Measurements from ENCODE around the gene S100A4. TPM values are rescaled to one million over a fixed set of nuclear protein-coding genes. Genes with fewer than 3 reads are reported as not detected.

Gene S100A4
- total RNA-seq, 2 experiments from 2014 or later = 44.7 to 44.9 TPM

DNA sequence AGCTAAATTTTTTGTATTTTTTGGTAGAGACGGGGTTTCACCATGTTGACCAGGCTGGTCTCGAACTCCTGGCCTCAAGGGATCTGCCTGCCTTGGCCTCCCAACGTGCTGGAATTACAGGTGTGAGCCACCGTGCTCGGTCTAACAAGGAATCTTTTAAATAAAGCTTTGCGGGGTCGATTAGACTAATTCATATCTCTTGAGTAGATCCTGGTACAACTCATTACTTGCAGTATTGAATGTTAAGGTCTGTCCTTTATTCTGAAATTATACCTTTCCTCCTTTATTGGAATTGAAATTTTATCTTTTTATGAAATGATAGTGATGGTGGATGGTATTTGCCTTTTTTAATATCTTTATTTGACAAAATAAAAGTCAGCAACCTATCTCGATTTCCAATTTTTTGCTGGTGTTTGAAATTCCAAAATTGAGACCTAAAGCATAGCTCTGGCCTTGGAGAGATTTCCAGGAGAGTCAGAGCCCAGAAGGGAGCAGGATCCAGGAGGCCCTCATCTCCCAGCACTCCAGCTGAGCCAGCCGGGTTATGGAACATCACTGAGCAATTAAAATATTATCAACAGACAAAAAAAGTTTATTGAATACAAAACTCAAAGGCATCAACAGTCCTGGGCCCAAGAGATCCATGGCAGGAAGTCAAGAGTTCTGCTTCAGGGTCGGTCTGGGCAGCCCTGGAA lies 15.3 kb upstream of the S100A4 start:
- Mint-ChIP-seq H3K36me3 (no peaks in the 10 kb centered on the region), H3K4me1 (peaks cover 6% of the 10 kb centered on the region), H3K9me3 (no peaks in the 10 kb centered on the region), H3K4me3 (no peak overlapping the region), H3K27ac (no peak overlapping the region), H3K27me3 (no peaks in the 10 kb centered on the region)
- no peak for DNase-seq

DNA sequence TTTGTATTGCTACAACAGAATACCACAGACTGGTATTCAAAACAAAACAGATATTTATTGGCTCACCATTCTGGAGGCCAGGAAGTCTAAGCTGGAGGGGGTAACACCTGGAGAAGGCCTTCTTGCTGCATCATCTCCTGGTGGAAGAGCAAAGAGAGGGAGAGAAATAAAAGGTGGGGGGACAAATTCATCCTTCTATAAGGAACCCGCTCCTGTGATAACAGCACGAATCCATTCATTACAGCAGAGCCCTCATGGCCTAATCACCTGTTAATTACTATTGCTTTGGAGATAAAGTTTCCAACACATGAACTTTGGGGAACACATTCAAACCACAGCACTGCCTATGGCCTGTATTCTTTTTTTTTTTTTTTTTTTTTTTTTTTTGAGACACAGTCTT lies 14.6 kb upstream of the S100A4 start:
- Mint-ChIP-seq H3K27ac (no peak overlapping the region), H3K9me3 (no peaks in the 10 kb centered on the region), H3K27me3 (no peaks in the 10 kb centered on the region), H3K4me3 (no peak overlapping the region), H3K4me1 (peaks cover under 1% of the 10 kb centered on the region), H3K36me3 (no peaks in the 10 kb centered on the region)
- DNase-seq = no peak

DNA sequence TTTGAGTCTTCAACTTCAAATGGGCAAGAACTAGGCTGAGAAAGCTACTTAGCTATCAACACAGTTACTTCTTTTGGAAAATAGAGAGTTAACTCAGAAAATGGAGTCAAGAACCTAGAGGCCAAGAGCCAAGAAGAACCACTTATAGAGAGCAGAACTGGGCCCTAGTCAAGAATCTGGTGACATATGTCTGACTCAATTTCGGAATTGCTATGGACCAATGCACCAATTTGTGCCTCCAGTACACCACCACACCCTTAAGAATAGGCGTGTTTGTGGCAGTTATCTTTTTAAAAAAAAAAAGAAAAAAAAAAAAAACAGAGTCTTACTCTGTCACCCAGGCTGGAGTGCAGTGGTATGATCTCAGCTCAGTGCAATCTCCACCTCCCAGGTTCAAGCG lies 12.3 kb upstream of the S100A4 start:
- no peak overlapping the region for H3K27ac Mint-ChIP-seq
- H3K9me3 Mint-ChIP-seq = no peaks in the 10 kb centered on the region
- no peaks in the 10 kb centered on the region for H3K27me3 Mint-ChIP-seq
- H3K36me3 Mint-ChIP-seq = no peaks in the 10 kb centered on the region
- no peak overlapping the region for H3K4me3 Mint-ChIP-seq
- no peak for DNase-seq
- H3K4me1 Mint-ChIP-seq = no peaks in the 10 kb centered on the region

DNA sequence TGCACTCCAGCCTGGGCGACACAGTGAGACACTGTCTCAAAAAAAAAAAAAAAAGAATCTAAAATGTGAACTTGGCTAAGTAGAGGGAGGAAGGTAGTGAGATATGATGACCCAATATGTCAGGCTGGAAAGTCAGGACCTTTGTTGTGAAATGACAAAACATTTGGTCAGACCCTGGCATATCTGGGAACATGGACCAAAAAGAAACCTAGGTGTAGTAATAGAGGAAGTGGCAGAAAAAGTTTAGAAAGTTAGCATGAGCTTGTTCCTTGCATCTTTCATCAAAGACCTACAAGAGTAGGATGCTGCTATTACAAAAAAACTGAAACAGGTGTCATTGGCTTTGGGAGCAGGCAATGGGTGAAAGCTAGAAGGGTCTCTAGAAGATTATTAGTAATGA lies 10.7 kb upstream of the S100A4 start:
- H3K36me3 Mint-ChIP-seq = no peaks in the 10 kb centered on the region
- H3K27me3 Mint-ChIP-seq = no peaks in the 10 kb centered on the region
- DNase-seq = no peak
- no peak overlapping the region for H3K27ac Mint-ChIP-seq
- H3K9me3 Mint-ChIP-seq = no peaks in the 10 kb centered on the region
- no peaks in the 10 kb centered on the region for H3K4me1 Mint-ChIP-seq
- no peak overlapping the region for H3K4me3 Mint-ChIP-seq

DNA sequence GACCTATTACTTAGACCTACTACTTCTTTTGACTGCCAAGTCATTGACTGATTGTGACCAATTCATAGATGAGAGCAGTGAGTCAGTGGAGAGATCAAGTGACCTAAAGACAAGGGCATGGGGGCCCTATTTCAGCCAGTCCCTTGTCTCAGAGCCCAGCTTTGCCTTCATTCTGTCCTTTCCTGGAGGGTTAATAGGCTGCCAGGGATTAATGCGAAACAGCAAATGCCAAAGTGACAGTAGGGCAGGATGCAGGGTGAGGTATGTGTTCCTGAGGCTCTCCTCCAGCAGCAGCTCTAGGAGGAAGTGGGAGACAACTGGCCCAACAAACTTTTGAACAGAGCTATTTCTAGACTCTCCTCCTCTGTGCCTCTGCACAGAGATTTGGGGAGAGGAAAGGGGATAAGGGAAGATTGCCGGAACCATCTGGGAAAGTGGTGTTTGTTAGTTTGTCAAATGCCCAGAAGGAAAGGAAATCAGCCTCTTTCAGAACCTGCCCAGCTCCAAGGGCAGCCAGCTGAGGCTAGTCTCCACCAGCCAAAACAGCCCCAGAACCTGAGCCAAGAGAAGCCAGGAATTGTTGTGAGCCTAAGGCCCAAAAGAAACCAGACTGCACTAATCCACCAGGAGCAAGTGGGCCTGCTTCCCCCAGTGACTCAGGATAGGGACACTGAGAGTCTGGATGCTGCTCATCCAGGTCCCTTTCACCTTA lies 8.4 kb upstream of the S100A4 start:
- Mint-ChIP-seq H3K4me1 (peaks cover 5% of the 10 kb centered on the region), H3K9me3 (no peaks in the 10 kb centered on the region), H3K27ac (peak overlapping the region; percentile 16), H3K4me3 (no peak overlapping the region), H3K36me3 (no peaks in the 10 kb centered on the region), H3K27me3 (no peaks in the 10 kb centered on the region)
- no peak for DNase-seq

DNA sequence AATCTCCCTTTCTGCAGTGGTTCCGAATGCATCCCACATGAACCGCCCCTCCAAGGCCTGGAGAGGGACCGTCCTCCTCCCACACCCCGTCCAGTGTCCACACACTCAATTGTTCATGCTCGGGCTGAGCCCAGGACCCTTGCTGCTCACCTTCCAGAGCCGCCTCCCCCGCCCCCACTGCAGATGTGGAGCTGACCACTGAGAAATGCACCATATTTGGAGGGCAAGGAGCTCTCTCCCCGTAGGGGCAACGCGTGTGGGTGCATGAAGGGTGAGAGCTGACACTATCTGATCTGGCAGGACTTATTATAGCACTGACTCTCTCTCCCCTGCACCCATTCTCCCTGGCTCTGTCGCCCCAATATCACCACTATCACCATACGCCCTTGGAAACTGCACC lies 7.5 kb upstream of the S100A4 start:
- Mint-ChIP-seq H3K27me3 (no peaks in the 10 kb centered on the region), H3K9me3 (no peaks in the 10 kb centered on the region), H3K4me3 (no peak overlapping the region), H3K4me1 (peaks cover 10% of the 10 kb centered on the region), H3K36me3 (no peaks in the 10 kb centered on the region), H3K27ac (no peak overlapping the region)
- DNase-seq = no peak

DNA sequence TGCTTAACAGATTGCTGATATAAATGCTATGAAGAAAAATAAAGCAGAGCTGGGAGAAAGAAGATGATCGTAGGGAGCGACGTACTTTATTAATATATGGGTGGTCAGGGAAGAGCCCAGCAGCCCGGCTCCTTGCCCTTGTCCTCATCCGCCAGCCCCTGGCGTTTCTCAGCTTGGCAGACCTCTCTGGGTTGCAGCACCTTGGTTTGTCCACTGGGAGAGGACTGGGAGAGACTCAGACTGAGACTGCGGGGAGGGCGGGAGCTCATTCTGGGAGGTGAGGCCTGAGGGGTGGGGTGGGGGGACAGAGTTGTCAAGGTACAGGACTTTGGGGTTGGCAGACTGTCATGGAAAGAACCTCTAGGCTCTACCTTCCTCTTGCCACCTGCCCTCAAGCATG lies 6.7 kb upstream of the S100A4 start:
- Mint-ChIP-seq H3K27ac (no peak overlapping the region), H3K27me3 (no peaks in the 10 kb centered on the region), H3K9me3 (no peaks in the 10 kb centered on the region), H3K4me3 (no peak overlapping the region), H3K4me1 (peaks cover 10% of the 10 kb centered on the region), H3K36me3 (no peaks in the 10 kb centered on the region)
- DNase-seq = no peak

DNA sequence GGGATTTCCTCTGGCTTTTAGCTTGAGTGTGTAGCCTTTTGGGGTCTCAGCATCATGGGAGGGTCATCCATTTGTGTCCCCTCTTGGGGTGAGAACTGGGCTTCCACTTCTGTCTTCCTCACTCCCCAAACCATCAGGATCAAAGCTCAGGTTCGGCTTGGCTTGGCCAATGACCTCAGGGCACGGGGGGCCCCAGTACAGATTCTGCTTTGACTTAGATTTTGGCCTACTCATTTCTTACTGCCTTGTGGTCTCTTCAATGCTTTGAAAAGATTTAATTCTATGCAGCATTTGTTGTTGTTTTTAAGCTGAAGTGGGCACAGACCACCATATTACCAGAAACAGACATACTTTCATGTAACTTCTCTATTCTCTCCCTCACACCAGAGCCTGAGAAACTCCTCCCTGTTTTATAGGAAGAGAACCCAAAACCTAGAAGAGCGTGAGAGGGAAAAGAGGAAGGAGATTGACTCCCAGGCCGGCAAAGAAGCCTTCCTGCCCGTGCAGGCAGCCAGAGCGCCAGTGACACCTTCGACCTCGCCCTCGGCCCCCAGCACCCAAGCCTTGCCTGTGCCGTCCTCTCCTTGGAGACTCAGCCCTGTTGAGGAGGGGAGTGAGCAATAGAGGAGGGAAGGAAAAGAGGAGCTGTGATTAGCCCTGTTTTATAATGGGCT lies 5.4 kb upstream of the S100A4 start:
- no peak overlapping the region for H3K27ac Mint-ChIP-seq
- no peak overlapping the region for H3K4me3 Mint-ChIP-seq
- H3K4me1 Mint-ChIP-seq = peaks cover 15% of the 10 kb centered on the region
- H3K9me3 Mint-ChIP-seq = no peaks in the 10 kb centered on the region
- DNase-seq = no peak
- no peaks in the 10 kb centered on the region for H3K36me3 Mint-ChIP-seq
- no peaks in the 10 kb centered on the region for H3K27me3 Mint-ChIP-seq

DNA sequence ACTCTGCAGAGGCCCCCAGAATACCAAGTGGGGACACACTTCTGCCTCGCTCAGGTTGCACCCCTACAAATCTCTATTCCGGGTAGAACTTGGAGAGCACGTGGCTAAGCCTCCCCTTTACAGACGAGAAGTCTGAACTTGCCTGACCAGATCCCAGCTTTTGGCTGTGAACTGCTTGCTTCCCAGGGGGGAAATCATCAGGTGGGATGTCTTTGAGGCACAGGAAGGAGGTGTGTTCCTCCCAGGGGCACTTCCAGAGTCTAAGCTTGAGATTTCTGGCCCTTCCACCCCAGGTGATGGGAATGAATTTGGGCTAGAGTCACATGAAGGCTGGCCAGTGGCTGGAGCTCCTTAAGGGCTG lies 4.8 kb upstream of the S100A4 start:
- H3K4me1 Mint-ChIP-seq = peaks cover 21% of the 10 kb centered on the region
- no peaks in the 10 kb centered on the region for H3K9me3 Mint-ChIP-seq
- H3K27ac Mint-ChIP-seq = no peak overlapping the region
- no peaks in the 10 kb centered on the region for H3K36me3 Mint-ChIP-seq
- no peaks in the 10 kb centered on the region for H3K27me3 Mint-ChIP-seq
- no peak for DNase-seq
- no peak overlapping the region for H3K4me3 Mint-ChIP-seq

DNA sequence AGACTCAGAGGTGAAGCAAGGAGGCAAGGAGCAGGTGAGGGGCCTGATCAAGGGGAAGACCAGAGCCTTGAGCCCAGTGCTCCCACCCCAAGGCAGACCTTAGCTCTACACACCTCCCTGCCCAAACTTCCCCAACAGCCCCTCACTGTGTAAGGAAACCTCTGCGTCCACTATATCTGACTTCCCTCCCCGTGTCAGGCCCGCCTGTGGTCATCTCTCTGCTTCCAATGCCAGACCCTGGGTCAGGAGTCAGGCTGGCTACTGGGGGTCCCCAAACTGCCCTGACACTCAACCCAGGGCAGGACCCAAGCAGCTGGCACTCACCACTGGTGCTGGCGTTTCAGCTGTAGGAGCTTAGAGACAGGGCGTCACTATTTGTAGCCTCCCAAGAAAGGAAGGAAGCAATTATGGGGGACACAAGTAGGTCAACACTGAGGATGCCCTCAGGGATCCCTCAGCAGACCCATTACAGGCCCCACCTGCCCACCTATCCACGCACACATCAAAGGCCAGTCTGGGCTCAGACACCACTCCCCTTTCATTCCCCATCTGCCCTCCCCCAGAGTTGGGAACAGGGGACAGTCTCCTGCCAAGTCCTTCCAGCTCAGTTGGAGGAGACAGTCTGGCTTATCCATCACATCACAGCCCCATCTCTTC lies 4.3 kb upstream of the S100A4 start:
- Mint-ChIP-seq H3K27ac (no peak overlapping the region), H3K9me3 (no peaks in the 10 kb centered on the region), H3K36me3 (peaks cover under 1% of the 10 kb centered on the region), H3K4me1 (peaks cover 26% of the 10 kb centered on the region), H3K27me3 (no peaks in the 10 kb centered on the region), H3K4me3 (no peak overlapping the region)
- no peak for DNase-seq

DNA sequence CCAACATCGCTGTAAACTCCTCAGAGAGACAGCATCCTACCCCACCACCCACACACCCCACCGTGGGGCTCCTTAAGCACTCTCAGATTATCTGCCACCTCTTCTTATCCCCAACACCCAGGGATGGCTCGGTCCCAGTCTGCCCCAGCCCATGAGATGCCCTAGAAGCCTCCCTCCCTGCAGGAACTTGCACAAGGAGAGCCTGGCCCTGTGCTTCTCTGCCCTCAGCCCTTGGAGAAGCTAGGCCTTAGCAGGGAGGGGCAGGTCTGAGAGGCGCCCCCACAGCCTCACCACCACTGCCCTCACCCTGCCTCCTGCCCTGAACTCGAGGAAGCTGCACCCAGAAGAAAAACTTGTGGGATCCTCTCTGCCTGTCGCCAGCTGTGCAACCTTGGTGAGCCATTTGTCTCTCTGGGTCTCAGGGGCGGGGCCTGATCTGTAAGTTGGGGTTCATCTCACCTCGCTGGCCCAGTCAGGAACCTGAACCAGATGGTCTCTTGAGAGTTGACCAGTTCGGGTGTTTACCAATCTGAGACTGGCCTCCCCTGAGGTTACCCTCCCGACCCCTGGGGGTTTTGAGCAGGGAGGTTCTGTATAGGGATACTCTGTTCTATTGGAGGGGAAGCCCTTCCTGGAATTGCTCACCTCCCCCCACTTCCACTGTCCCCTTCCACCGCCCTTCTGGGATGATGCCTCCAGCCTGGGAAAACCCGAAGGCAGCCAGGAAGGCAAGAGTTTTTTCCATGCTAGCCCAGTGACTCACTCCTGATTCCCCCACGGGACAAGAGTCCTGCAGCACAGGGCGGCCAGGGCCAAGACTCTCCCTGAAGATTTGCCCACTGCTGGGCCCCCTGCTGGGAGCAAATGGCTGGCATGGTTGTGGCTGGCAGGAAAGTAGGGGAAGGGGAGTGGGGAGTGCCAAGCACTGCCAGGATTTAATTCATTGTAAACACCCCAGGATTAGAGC lies 3.4 kb upstream of the S100A4 start, which contains the start of gene S100A3:
TSS of gene S100A3 (minus strand) at position 537 of the 967 bp plus-strand sequence. CDS start 773 bp downstream, outside the sequence.
- Mint-ChIP-seq H3K27me3 (no peaks in the 10 kb centered on the region), H3K4me1 (peaks cover 33% of the 10 kb centered on the region), H3K27ac (no peak within 1 kb of the TSS), H3K4me3 (no peak within 1 kb of the TSS), H3K36me3 (peaks cover 8% of the 10 kb centered on the region), H3K9me3 (peaks cover 2% of the 10 kb centered on the region)
- DNase-seq = no peak

DNA sequence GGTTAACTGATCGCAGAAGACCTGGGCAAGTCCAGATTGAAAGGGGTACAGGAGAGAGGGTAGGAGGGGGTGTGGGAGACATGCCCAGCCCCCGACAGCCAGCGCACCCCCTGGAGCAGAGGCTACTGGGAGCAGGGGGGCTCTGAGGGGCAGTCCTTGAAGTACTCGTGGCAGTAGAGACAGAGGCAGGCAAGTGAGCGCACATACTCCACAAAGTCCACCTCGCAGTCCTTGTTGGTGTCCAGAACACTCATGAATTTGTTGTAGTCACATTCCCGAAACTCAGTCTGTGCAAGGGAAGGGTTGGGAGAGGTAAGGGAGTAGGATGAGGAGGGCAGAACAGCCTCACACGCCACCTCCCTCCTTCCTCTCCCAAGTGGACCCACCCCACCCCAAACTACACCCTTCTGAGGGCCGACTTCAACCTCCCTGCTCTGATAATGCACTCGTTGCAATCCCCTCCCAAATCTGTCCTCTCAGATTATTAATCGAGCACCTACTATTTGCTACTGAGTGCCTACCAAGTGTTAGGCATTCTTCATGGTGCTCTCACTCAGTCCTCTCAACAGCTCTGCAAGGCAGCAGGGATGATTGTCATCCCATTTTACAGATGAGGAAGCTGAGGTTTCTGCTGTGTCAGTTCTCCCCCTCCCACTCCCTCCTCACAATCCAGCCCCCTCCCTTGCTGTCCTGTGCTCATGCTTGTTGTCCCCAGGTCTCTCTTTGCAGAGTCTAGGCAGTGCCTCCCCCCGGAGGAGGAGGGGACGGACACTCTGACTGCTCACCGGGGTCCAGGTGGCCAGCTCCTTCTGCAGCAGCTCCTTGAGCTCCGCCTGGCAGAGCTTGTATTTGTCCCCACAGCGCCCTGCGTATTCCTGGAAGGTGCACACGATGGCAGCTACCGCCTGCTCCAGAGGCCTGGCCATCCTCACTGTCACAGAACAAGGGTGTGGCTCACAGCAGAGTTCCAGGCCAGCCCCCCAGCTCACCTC lies 2.2 kb upstream of the S100A4 start:
- DNase-seq = no peak
- Mint-ChIP-seq H3K27ac (no peak overlapping the region), H3K9me3 (peaks cover 2% of the 10 kb centered on the region), H3K4me3 (no peak overlapping the region), H3K27me3 (no peaks in the 10 kb centered on the region), H3K36me3 (peaks cover 19% of the 10 kb centered on the region), H3K4me1 (peaks cover 44% of the 10 kb centered on the region)

DNA sequence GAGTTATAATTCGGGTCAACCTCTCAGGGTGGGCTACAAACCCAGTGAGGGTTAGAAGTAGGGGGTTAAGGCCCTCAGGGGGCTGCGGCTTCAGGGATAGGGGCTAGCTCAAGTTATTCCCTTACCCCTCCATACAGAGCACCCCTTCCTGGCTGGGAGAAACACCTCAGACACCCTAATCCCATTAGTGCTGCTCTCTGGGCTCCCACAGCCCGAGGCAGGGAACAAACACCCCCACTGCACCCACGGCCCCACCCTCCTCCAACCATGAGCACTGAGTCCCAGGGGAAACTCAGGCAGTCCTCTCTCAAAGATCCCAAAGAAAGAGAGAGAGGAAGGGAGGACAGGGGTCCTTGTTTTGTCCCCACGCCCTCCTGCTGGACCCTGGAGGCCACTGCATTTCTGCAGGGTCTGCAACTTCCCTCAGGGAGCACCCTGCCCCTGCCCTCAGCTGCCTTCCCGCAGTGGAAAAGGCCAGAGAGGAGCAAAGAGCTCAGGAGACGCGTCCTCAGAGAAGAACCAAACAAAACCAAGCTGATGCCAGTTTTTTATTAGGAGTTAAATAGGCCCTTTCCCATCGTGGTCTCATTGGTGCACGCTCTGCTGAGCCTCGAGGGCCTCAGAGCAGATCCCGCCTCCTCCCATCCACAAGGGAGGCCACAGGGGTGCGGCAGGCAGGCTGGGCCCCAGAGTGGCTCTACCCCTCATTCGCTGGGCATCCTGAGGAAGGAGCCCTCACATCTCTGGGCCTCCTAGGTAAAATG lies 1.4 kb upstream of the S100A4 start:
- DNase-seq = no peak
- peaks cover 22% of the 10 kb centered on the region for H3K36me3 Mint-ChIP-seq
- no peak overlapping the region for H3K4me3 Mint-ChIP-seq
- H3K27me3 Mint-ChIP-seq = no peaks in the 10 kb centered on the region
- peaks cover 2% of the 10 kb centered on the region for H3K9me3 Mint-ChIP-seq
- H3K4me1 Mint-ChIP-seq = peaks cover 52% of the 10 kb centered on the region
- no peak overlapping the region for H3K27ac Mint-ChIP-seq
